22Rv1 (cell line): ENCODE data around the gene SNUPN.
A peak's percentile ranks its signal among the peaks of the same experiment; 100 is the strongest.
"Not testable (repeated sequence)": the region's sequence is repeated elsewhere in the genome, so short reads cannot be mapped to it uniquely, and the experiment has no call there.

Experiments used
- H3K27ac ChIP-seq: fragments of 450-650 bp; 2 replicates; pipeline ENCODE4 v1.5.1; 2017
- ZFX ChIP-seq: fragments of 450-650 bp; IDR thresholded peaks from 2 replicates; pipeline ENCODE4 v1.6.1; 2017; ENCODE audit warnings: antibody characterized with exemption, borderline replicate concordance
- TF ChIP-seq, protein P1 (sequence below): fragments of 450-650 bp; IDR thresholded peaks from 2 replicates; pipeline ENCODE4 v1.5.1; 2017; ENCODE audit warnings: mild to moderate bottlenecking

SNUPN gene

DNA sequence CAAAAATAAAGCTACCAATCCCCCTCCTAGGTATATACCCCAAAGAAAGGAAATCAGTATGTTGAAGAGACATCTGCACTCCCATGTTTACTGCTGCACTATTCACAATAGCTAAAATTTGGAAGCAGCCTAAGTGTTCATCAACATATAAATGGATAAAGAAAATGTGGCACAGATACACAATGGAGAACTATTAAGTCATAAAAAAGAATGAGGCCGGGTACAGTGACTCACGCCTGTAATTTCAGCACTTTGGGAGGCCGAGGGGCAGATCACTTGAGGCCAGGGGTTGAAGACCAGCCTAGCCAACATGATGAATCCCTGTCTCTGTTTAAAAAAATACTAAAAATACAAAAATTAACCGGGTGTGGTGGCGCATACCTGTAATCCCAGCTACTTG, 36.5 kb downstream of the SNUPN start:
- no peak overlapping the region for H3K27ac ChIP-seq
- TF ChIP-seq, protein P1, sequence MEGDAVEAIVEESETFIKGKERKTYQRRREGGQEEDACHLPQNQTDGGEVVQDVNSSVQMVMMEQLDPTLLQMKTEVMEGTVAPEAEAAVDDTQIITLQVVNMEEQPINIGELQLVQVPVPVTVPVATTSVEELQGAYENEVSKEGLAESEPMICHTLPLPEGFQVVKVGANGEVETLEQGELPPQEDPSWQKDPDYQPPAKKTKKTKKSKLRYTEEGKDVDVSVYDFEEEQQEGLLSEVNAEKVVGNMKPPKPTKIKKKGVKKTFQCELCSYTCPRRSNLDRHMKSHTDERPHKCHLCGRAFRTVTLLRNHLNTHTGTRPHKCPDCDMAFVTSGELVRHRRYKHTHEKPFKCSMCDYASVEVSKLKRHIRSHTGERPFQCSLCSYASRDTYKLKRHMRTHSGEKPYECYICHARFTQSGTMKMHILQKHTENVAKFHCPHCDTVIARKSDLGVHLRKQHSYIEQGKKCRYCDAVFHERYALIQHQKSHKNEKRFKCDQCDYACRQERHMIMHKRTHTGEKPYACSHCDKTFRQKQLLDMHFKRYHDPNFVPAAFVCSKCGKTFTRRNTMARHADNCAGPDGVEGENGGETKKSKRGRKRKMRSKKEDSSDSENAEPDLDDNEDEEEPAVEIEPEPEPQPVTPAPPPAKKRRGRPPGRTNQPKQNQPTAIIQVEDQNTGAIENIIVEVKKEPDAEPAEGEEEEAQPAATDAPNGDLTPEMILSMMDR, result no peak
- no peak for TF ChIP-seq ZFX

DNA sequence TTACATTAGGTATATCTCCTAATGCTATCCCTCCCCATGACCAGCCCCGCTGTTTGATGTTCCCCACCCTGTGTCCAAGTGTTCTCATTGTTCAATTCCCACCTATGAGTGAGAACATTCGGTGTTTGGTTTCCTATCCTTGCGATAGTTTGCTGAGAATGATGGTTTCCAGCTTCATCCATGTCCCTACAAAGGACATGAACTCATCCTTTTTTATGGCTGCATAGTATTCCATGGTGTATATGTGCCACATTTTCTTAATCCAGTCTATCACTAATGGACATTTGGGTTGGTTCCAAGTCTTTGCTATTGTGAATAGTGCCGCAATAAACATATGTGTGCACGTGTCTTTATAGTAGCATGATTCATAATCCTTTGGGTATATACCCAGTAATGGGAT, 39.1 kb downstream of the SNUPN start:
- not testable (repeated sequence) for H3K27ac ChIP-seq

DNA sequence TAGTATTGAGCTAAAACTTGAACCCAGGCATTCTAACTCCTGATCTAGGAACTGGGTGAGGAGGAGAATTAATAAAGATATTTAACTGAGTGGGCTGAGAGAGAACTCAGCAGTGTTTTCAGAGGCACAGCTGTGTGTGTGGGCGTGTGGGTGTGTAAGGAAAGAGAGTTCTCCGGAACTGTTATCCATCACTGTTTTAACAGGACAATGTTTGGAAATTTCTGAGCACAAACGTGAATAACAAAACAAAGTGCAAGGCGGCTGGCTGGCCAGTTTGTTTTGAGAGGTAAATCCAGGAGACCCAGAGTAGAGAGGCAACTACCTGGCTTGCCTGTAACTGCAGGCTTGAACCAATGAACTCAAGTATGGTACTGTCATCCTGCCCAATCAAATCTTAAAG, 41.4 kb downstream of the SNUPN start:
- H3K27ac ChIP-seq, result no peak overlapping the region
- TF ChIP-seq, protein P1, result no peak
- no peak for TF ChIP-seq ZFX

DNA sequence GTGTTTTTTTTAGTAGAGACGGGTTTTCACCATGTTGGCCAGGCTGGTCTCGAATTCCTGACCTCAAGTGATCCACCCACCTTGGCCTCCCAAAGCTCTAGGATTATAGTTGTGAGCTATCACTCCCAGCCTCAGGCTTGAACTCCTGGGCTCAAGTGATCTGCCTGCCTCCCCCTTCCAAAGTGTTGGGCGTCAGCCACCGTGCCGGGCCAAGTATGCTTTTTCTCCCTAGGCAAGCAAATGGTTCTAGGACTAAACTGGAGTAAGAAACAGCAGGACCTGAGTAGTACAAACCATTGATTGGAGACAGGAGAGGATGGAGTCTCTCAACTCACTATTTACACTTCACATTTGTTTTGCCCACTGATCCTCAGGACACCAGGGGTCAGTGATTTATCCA, 41.8 kb downstream of the SNUPN start:
- no peak overlapping the region for H3K27ac ChIP-seq
- no peak for TF ChIP-seq ZFX
- TF ChIP-seq, protein P1, result no peak

DNA sequence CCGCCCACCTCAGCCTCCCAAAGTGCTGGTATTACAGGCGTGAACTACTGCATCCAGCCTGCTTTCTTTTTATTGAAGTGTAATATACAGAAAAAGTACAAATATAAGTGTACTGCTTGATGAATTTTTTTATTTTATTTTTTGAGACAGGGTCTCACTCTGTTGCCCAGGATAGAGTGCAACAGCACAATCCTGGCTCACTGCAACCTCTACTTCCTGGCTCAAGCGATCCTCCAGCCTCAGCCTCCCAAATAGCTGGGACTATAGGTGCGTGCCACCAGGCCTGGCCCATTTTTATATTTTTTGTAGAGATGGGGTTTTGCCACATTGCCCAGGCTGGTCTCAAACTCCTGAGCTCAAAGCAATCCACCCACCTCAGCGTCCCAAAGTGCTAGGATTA, 42.6 kb downstream of the SNUPN start:
- H3K27ac ChIP-seq, result not testable (repeated sequence)

DNA sequence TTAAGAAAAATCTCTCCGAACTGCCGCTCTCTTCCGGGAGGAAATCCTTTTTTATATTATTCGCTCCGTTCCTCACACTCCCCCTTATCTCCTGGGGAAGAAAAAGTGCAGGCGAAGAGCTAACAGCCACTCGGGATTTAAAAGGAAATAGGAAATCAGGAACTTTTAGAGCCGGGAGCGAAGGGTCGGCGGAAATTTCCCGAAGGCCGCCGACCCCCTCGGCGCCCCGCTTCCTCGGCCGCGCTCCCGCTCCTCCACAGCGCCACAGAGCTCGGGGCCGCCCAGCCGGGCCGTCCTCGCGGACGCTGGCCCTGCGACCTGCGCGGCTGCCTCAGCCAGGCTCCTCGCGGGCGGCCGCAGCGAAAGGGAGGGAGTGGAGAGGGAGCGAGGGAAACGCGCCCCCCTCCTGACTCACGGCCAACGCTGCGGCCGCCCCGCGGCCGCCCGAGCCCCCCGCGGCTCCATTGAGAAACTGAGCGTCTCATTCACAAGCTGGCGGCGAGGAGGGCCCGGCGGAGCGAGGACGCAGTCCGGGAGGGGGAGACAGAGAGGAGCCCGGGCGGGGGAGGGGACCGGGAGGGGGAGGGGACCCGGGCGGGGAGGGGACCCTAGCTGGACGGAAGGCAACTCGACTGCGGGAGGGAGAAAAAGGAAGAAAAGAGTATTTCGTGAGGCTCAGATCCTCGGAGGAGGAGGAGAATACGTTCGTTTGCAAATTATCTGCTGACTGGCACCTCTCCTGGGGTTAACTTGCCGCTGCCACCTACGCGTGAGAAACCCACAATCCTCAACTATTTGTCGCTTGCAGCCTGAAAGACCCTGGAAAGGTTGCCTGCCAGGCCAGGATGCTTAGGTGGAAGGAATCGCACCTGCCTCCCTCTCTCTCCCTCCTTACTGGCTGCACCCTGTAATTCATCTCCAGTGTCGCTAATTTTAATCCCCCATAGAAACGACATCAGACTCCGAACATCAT, 46.3 kb downstream of the SNUPN start, which contains the start of gene PTPN9:
TSS of gene PTPN9 (minus strand) at position 368 of the 973 bp plus-strand sequence. CDS start 539 bp downstream, outside the sequence.
- TF ChIP-seq ZFX, result no peak
- TF ChIP-seq, protein P1, result peak; percentile 75
- H3K27ac ChIP-seq, result peak within 1 kb of the TSS; percentile 69

DNA sequence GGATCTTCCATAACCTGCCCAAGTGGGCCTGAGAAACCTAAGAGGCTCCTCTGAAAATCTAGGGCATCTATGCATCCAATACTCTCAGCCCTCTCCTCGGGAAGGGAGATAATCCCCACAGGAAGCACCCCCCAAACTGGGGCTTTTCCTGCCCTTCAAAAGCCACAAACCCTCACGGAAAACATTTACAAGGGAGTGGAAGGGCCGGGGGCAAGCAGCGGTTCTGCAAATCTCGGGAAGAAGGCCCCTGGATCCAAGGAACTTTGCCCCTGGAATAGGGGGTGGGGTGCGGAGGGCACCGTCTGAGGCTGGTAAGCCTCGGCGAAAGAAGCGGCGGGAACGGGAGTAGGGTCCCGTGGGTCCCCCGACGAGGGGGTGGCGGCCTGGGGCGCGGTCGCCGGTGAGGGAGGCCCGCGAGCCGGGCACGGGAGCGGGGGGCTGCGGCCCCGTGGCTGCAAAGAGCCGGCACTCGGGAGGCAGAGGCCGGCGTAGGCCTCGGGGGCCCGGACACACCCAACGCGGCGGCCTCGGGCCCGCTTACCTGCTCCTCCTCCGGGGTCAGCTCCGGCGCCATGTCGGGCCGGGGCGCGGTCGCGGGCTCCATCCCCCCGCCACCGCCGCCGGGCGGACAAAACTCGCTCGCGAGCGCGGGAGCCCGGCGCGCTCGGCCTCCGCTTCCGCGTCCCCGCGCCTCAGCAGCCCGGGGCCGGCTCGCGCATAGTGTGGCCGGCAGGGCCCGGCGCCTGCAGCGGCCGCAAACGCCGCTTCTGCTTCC, 47.2 kb downstream of the SNUPN start:
- peak overlapping the region; percentile 69 for H3K27ac ChIP-seq
- no peak for TF ChIP-seq ZFX
- TF ChIP-seq, protein P1, result no peak
